GM21381 (cell line): ENCODE measurements around the gene ACAT1.
"Not testable (repeated sequence)": the region's sequence is repeated elsewhere in the genome, so short reads cannot be mapped to it uniquely, and the experiment has no call there.

ENCODE experiments used
- ATAC-seq: cut with Tn5 transposase; IDR thresholded peaks from one replicate; pipeline ENCODE4 v1.9.1; 2021; ENCODE audit warnings: mild to moderate bottlenecking, moderate library complexity; ENCODE audit not compliant: unreplicated experiment

ACAT1 gene

GRCh38 chr11:108142304-108142703, 20.9 kb downstream of the ACAT1 start:
- no peak for ATAC-seq

GRCh38 chr11:108144615-108145014, 23.2 kb downstream of the ACAT1 start:
- no peak for ATAC-seq

DNA sequence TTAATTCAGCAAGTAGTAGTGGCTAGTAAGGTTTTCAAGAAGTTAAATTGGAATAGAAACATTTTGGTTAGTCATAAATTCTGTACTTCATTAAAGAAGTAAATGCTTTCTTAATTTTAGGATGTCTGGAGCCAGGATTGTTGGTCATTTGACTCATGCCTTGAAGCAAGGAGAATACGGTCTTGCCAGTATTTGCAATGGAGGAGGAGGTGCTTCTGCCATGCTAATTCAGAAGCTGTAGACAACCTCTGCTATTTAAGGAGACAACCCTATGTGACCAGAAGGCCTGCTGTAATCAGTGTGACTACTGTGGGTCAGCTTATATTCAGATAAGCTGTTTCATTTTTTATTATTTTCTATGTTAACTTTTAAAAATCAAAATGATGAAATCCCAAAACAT, 25.8 kb downstream of the ACAT1 start:
- ATAC-seq, result no peak

GRCh38 chr11:108148556-108148955, 27.2 kb downstream of the ACAT1 start:
- ATAC-seq, result no peak

GRCh38 chr11:108154591-108154990, 33.2 kb downstream of the ACAT1 start:
- ATAC-seq, result no peak

DNA sequence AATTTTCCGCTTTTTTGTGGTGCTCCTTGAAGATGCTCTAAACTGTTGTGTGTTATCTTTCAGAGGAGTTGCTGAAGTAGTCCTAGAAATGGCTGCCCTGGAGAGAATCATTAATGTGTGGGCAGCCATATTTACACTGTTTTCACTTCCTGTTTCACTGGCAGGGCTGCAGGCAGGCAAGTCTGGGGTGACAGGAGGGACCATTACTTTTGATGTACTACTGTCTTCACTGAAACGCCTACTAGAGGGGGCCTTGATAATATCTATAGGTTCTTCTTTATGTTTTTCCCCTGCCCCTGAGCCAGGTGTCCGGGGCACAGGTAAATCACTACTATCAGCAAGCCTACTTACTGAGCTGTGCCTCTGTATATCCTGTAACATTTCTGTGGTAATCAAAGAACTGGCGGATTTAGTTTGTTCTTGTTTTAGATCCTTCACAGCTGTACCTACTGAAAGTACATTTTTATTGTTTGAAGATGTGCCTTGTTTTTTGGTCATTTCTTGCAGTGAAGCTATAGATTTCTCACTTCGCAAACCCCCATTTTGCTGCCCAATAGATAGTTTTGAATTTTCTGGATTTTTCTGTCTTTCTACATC, 39.7 kb downstream of the ACAT1 start:
- peak; percentile 99 for ATAC-seq

GRCh38 chr11:108162878-108163277, 41.5 kb downstream of the ACAT1 start:
- ATAC-seq, result not testable (repeated sequence)

DNA sequence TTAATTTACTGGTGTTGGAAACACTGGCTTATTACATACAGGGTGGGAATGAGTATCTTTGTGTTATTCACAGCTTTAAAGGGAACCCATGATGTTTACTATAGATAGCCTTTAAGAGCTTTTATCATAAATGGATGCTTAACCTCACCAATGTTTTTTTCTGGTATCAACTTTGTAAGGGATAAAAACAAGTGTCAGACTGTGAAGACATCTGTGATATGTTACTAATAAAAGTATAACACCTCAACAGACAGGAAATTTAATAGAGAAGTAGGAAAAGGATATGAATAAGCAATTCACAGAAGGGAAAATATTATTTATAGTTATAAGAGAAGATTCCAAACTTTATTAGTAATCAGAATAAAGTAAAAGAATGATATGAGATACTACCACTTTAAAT, 46.3 kb downstream of the ACAT1 start:
- ATAC-seq, result no peak

GRCh38 chr11:108170184-108170583, 48.8 kb downstream of the ACAT1 start:
- no peak for ATAC-seq

DNA sequence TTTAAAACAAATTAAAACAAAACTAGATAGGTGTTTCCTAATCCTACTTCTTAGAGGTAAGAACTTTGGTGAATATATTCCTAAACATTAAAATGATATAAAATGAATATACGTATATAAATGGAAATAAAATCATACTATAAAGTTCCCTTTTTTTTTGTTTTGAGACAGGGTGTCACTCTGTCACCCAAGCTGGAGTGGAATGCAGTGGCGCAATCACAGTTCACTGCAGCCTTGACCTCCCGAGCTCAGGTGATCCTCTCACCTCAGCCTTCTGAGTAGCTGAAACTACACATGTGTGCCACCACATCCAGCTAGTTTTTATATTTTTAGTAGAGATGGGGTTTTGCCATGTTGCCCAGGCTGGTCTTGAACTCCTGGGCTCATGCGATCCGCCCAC, 56.2 kb downstream of the ACAT1 start:
- no peak for ATAC-seq

DNA sequence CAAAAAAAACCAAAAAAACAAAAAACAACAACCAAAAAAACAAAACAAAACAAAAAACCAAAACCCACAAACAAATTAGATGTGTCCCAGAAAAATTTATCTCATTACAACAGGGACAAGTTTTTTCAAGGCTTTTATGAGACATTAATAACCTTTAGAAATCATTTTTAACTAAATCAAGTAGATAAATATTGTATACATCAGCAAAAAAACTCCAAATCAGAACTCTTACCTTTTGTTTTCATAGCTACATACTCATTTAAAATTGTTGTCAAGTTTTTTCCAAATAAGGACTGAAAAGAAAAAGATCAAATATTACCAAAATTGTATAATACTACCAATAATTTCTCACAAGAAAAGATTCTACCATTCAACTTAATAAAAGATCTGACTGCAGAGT, 72.4 kb downstream of the ACAT1 start:
- no peak for ATAC-seq

DNA sequence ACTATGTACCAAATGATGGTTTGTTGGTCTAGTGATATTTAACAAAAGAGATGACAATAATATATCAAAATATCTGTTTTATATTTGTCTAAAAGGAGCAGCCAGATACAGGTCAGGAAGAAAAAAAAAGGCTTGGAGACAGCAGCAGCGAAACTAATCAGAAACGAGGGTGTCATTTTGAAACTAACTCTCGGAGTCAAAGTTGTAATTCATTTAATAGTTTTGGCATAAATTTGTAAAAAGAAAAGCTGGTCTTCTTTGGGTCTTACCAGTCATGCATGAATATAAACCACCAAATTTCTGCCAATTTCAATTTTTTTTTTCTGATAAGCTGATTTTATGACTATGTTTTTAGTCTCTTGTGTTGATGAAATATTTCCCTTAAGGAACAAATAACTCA, 75.5 kb downstream of the ACAT1 start:
- no peak for ATAC-seq
